OCI-LY1 (cell line): ENCODE data around the gene C19orf73.
"Not testable (repeated sequence)": the region's sequence is repeated elsewhere in the genome, so short reads cannot be mapped to it uniquely, and the experiment has no call there.

ENCODE experiments used
- H2AFZ ChIP-seq: fragments of 200-600 bp; sonication (generic), shearing (Covaris generic); 2 replicates; pipeline ENCODE4 v1.6.0; 2014; ENCODE audit warnings: antibody characterized with exemption, mild to moderate bottlenecking, low read length
- H3F3A ChIP-seq: fragments of 200-600 bp; sonication (generic), shearing (Covaris generic); 2 replicates; pipeline ENCODE4 v1.6.0; 2014; ENCODE audit warnings: mild to moderate bottlenecking, antibody characterized with exemption, low read length, moderate library complexity; ENCODE audit not compliant: insufficient read depth
- H3K27ac ChIP-seq: fragments of 200-600 bp; sonication (generic); 2 replicates; pipeline ENCODE4 v1.5.1; 2014; ENCODE audit warnings: low read length, mixed run types, mild to moderate bottlenecking, low read depth; ENCODE audit not compliant: poor library complexity, severe bottlenecking
- H3K27me3 ChIP-seq: fragments of 200-600 bp; sonication (generic); 2 replicates; pipeline ENCODE4 v1.6.0; 2014; ENCODE audit warnings: antibody characterized with exemption, mild to moderate bottlenecking, low read length, moderate library complexity; ENCODE audit not compliant: insufficient read depth
- H3K36me3 ChIP-seq: fragments of 200-600 bp; sonication (generic); 2 replicates; pipeline ENCODE4 v1.6.1; 2014; ENCODE audit warnings: mild to moderate bottlenecking, antibody characterized with exemption, low read length, moderate library complexity, mixed read lengths; ENCODE audit not compliant: insufficient read depth
- H3K4me1 ChIP-seq: fragments of 200-600 bp; sonication (generic); 2 replicates; pipeline ENCODE4 v1.5.1; 2014; ENCODE audit warnings: mild to moderate bottlenecking, low read length, moderate library complexity; ENCODE audit not compliant: insufficient read depth, severe bottlenecking
- H3K4me2 ChIP-seq: fragments of 200-600 bp; sonication (generic), shearing (Covaris generic); 2 replicates; pipeline ENCODE4 v1.6.1; 2014; ENCODE audit warnings: low read length
- H3K4me3 ChIP-seq: fragments of 200-600 bp; sonication (generic); 2 replicates; pipeline ENCODE4 v1.5.1; 2014; ENCODE audit warnings: low read length, low read depth, mild to moderate bottlenecking, mixed read lengths; ENCODE audit not compliant: poor library complexity, severe bottlenecking
- H3K79me2 ChIP-seq: fragments of 200-600 bp; shearing (Covaris generic); 2 replicates; pipeline ENCODE4 v1.6.1; 2016; ENCODE audit warnings: mixed run types, low read length, mixed read lengths; ENCODE audit not compliant: insufficient read depth
- H3K9ac ChIP-seq: fragments of 200-600 bp; sonication (generic), shearing (Covaris generic); 2 replicates; pipeline ENCODE4 v1.6.1; 2014; ENCODE audit warnings: mild to moderate bottlenecking, low read length, mixed read lengths
- H3K9me2 ChIP-seq: fragments of 200-600 bp; sonication (generic), shearing (Covaris generic); 2 replicates; pipeline ENCODE4 v1.6.1; 2014; ENCODE audit warnings: low read depth, mild to moderate bottlenecking, low read length, mixed read lengths
- H3K9me3 ChIP-seq: fragments of 200-600 bp; shearing (Covaris generic); 2 replicates; pipeline ENCODE4 v1.6.1; 2014; ENCODE audit warnings: low read length, mixed read lengths
- H4K20me1 ChIP-seq: fragments of 200-600 bp; sonication (generic), shearing (Covaris generic); 2 replicates; pipeline ENCODE4 v1.6.0; 2016; ENCODE audit warnings: mild to moderate bottlenecking, low read length; ENCODE audit not compliant: insufficient read depth
- EZH2 ChIP-seq: fragments of 200-600 bp; sonication (generic), shearing (Covaris generic); IDR thresholded peaks from 2 replicates; pipeline ENCODE4 v1.8.0; 2017; ENCODE audit warnings: borderline replicate concordance, mixed run types, mild to moderate bottlenecking, antibody characterized with exemption, low read length, moderate library complexity, mixed read lengths
- TF ChIP-seq, protein P1 (sequence below): fragments of 200-600 bp; sonication (generic), shearing (Covaris generic); IDR thresholded peaks from 2 replicates; pipeline ENCODE4 v1.5.1; 2017; ENCODE audit warnings: mild to moderate bottlenecking, antibody characterized with exemption, low read length, moderate library complexity, mixed read lengths

The C19orf73 gene

GRCh38 chr19:49148044-49148682, 29.2 kb upstream of the C19orf73 start:
- TF ChIP-seq EZH2 = no peak
- TF ChIP-seq, protein P1, sequence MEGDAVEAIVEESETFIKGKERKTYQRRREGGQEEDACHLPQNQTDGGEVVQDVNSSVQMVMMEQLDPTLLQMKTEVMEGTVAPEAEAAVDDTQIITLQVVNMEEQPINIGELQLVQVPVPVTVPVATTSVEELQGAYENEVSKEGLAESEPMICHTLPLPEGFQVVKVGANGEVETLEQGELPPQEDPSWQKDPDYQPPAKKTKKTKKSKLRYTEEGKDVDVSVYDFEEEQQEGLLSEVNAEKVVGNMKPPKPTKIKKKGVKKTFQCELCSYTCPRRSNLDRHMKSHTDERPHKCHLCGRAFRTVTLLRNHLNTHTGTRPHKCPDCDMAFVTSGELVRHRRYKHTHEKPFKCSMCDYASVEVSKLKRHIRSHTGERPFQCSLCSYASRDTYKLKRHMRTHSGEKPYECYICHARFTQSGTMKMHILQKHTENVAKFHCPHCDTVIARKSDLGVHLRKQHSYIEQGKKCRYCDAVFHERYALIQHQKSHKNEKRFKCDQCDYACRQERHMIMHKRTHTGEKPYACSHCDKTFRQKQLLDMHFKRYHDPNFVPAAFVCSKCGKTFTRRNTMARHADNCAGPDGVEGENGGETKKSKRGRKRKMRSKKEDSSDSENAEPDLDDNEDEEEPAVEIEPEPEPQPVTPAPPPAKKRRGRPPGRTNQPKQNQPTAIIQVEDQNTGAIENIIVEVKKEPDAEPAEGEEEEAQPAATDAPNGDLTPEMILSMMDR = no peak
- Histone ChIP-seq H4K20me1 (no peaks in the 10 kb centered on the region), H2AFZ (no peak overlapping the region), H3K27ac (no peak overlapping the region), H3K9ac (no peak overlapping the region), H3K79me2 (no peaks in the 10 kb centered on the region), H3K9me2 (no peaks in the 10 kb centered on the region), H3K9me3 (no peaks in the 10 kb centered on the region), H3K36me3 (no peaks in the 10 kb centered on the region), H3K4me1 (peaks cover 36% of the 10 kb centered on the region), H3F3A (no peaks in the 10 kb centered on the region), H3K27me3 (no peaks in the 10 kb centered on the region), H3K4me3 (no peak overlapping the region), H3K4me2 (no peak overlapping the region)

DNA sequence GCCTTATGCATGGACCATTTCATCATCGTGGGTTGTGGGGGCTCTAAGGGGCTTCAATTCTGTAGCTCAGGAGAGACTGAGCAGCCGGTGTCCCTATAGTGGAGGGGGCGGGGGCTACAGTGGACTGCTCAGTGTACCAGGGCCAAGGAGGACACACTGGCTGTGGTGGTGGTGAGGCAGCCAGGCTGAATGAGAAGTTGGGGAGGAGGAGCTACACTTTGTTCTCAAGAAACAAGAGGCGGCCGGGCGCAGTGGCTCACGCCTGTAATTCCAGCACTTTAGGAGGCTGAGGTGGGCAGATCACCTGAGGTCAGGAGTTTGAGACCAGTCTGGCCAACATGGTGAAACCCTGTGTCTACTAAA, 27.4 kb upstream of the C19orf73 start:
- not testable (repeated sequence) for H3K27me3 ChIP-seq, H2AFZ ChIP-seq, H4K20me1 ChIP-seq, H3K36me3 ChIP-seq, H3K9me2 ChIP-seq, H3K27ac ChIP-seq, H3K9me3 ChIP-seq, H3K79me2 ChIP-seq, H3F3A ChIP-seq, H3K9ac ChIP-seq
- Histone ChIP-seq H3K4me3 (peak overlapping the region; percentile 61), H3K4me2 (peak overlapping the region; percentile 83), H3K4me1 (peaks cover 32% of the 10 kb centered on the region)

GRCh38 chr19:49145573-49146407, 26.8 kb upstream of the C19orf73 start:
- Histone ChIP-seq H3K27me3 (no peaks in the 10 kb centered on the region), H3K9ac (peak overlapping the region; percentile 38; the same call in 1 of the 2 replicates), H3K4me3 (peak overlapping the region; percentile 61), H3K36me3 (no peaks in the 10 kb centered on the region), H3K27ac (no peak overlapping the region), H3F3A (no peaks in the 10 kb centered on the region), H3K4me1 (peaks cover 26% of the 10 kb centered on the region), H3K9me2 (no peaks in the 10 kb centered on the region), H3K79me2 (no peaks in the 10 kb centered on the region), H2AFZ (no peak overlapping the region), H3K4me2 (peak overlapping the region; percentile 83), H3K9me3 (no peaks in the 10 kb centered on the region), H4K20me1 (no peaks in the 10 kb centered on the region)
- TF ChIP-seq, protein P1 = peak; percentile 97
- TF ChIP-seq EZH2 = no peak
